AG10803 (cell line): ENCODE results near the gene FNDC3A.
A peak's percentile ranks its signal among the peaks of the same experiment; 100 is the strongest.

Experiments used
- DNase-seq: peaks from one replicate; pipeline ENCODE4 v3.0.0; 2010; ENCODE audit warnings: low read depth
- H3K4me3 ChIP-seq: 2 replicates; pipeline ENCODE4 v1.5.1; 2011; ENCODE audit warnings: mild to moderate bottlenecking, low read length, control low read depth
- CTCF ChIP-seq: conservative IDR thresholded peaks from 2 replicates; pipeline ENCODE4 v1.5.1; 2011; ENCODE audit warnings: mild to moderate bottlenecking, low read length, control low read depth, inconsistent platforms

FNDC3A gene

GRCh38 chr13:49216334-49216733, 240.6 kb downstream of the FNDC3A start:
- no peak for DNase-seq
- H3K4me3 ChIP-seq: no peak overlapping the region
- no peak for TF ChIP-seq CTCF

GRCh38 chr13:49217962-49218492, 242.3 kb downstream of the FNDC3A start:
- no peak for DNase-seq
- TF ChIP-seq CTCF: no peak
- no peak overlapping the region for H3K4me3 ChIP-seq

- TF ChIP-seq CTCF: no peak
- H3K4me3 ChIP-seq: no peak overlapping the region
- no peak for DNase-seq
These were observed 242.9 kb downstream of the FNDC3A start for GRCh38 chr13:49218493-49219051.

DNA sequence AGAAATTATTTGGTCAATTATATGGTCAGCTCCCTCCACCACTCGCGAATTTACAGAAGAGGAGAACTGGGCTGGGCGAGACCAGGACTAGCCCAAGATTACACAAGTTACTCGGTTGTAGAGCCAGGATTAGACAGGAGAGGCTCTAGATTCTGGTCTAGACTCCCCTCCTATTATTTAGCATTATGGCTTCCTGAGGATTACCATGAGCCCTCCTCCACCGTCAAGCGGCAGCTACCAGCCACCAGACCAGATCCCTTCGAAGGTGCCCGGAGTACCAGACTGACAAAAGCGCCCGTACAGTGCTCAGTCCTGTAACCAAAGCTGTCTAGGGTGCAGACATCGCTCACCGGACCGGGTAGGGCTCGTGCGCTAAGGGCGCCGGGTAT, 243.9 kb downstream of the FNDC3A start:
- no peak for DNase-seq
- H3K4me3 ChIP-seq: peak overlapping the region; percentile 16; the same call in 1 of the 2 replicates
- no peak for TF ChIP-seq CTCF

DNA sequence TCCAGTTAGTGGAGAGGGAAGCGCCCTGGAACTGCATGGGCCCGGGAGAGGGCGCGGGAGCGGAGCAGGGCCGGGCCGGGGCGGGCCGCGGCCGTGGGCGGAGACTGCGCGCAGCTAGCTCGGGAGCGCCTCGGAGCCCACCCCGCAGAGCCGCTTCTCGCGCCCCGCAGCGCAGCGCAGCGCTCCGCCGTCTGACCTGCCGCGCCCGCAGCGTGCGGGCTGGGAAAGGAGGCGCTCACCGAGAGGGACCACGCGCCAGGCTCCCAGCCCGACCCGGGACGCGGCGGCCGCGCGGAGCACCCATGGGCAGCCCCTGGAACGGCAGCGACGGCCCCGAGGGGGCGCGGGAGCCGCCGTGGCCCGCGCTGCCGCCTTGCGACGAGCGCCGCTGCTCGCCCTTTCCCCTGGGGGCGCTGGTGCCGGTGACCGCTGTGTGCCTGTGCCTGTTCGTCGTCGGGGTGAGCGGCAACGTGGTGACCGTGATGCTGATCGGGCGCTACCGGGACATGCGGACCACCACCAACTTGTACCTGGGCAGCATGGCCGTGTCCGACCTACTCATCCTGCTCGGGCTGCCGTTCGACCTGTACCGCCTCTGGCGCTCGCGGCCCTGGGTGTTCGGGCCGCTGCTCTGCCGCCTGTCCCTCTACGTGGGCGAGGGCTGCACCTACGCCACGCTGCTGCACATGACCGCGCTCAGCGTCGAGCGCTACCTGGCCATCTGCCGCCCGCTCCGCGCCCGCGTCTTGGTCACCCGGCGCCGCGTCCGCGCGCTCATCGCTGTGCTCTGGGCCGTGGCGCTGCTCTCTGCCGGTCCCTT, 244.5 kb downstream of the FNDC3A start, which contains the start of gene MLNR:
Gene MLNR (plus strand): TSS at position 303 of the 820 bp plus-strand sequence. CDS start 0 bp downstream, at position 303.
- peak; percentile 12 for DNase-seq
- TF ChIP-seq CTCF: no peak
- H3K4me3 ChIP-seq: peak within 1 kb of the TSS; percentile 16; the same call in 1 of the 2 replicates

- no peak for DNase-seq
- no peak for TF ChIP-seq CTCF
These were observed 245.3 kb downstream of the FNDC3A start for GRCh38 chr13:49220856-49221589.

More at GRCh38 chr13:49220856-49221589, 245.3 kb downstream of the FNDC3A start:
- H3K4me3 ChIP-seq: no peak overlapping the region
